Brain microvascular endothelial cell (primary cell): Measurements from ENCODE around the gene XPOT.

Source experiments
- DNase-seq: peaks from one replicate; pipeline ENCODE4 v3.0.0-alpha.2; 2020
- H3K27ac ChIP-seq: fragments of 250-450 bp; sonication (Bioruptor Pico); 2 replicates; pipeline ENCODE4 v1.5.1; 2020; ENCODE audit warnings: mild to moderate bottlenecking, moderate library complexity
- H3K27me3 ChIP-seq: fragments of 250-450 bp; sonication (Bioruptor Pico); replicated peaks from 2 replicates; pipeline ENCODE4 v1.5.1; 2020; ENCODE audit warnings: mild to moderate bottlenecking
- H3K36me3 ChIP-seq: fragments of 250-450 bp; sonication (Bioruptor Pico); replicated peaks from 2 replicates; pipeline ENCODE4 v1.5.1; 2020; ENCODE audit warnings: mild to moderate bottlenecking
- H3K4me3 ChIP-seq: 2 replicates; pipeline ENCODE4 v1.5.1; 2011; ENCODE audit warnings: low read depth, mild to moderate bottlenecking, control low read depth, low read length, moderate library complexity
- CTCF ChIP-seq: IDR thresholded peaks from 2 replicates; pipeline ENCODE4 v1.5.1; 2011; ENCODE audit warnings: low read depth, mild to moderate bottlenecking, moderate library complexity, low read length, control low read depth, inconsistent platforms; ENCODE audit errors: missing control alignments
- in situ Hi-C: cut with HindIII; loops from 2 replicates; pipeline ENCODE4 v1.10.0; 2017; ENCODE audit warnings: low sequenced_read_pairs, low pct_ligation_motif_present

Gene XPOT

GRCh38 chr12:64450057-64450640 is 46.0 kb downstream of the XPOT start:
- no peak for TF ChIP-seq CTCF
- Histone ChIP-seq H3K4me3 (no peak overlapping the region), H3K27me3 (no peaks in the 10 kb centered on the region), H3K36me3 (peaks cover 33% of the 10 kb centered on the region), H3K27ac (no peak overlapping the region)
- no peak for DNase-seq
- in situ Hi-C loops = no loop called here

- Histone ChIP-seq H3K4me3 (peak overlapping the region; percentile 90), H3K27ac (no peak overlapping the region), H3K27me3 (no peaks in the 10 kb centered on the region), H3K36me3 (peaks cover 26% of the 10 kb centered on the region)
- DNase-seq = peak; percentile 13
- no peak for TF ChIP-seq CTCF
- in situ Hi-C loops = no loop called here
These were observed 46.7 kb downstream of the XPOT start for GRCh38 chr12:64450711-64451486.

- peak within 1 kb of the TSS; percentile 90 for H3K4me3 ChIP-seq
- no peak for TF ChIP-seq CTCF
- H3K36me3 ChIP-seq = peaks cover 19% of the 10 kb centered on the region
- H3K27ac ChIP-seq = peak within 1 kb of the TSS; percentile 85
- no peaks in the 10 kb centered on the region for H3K27me3 ChIP-seq
- in situ Hi-C loops = no loop called here
- peak; percentile 83 for DNase-seq
These were observed 47.7 kb downstream of the XPOT start, which contains the start of gene TBK1 for GRCh38 chr12:64451687-64452558. TBK1 (plus strand) TSS chr12:64452120; CDS start chr12:64455871, 3,751 bp downstream.

- Histone ChIP-seq H3K27ac (peak overlapping the region; percentile 85), H3K4me3 (peak overlapping the region; percentile 90), H3K36me3 (peaks cover 16% of the 10 kb centered on the region), H3K27me3 (no peaks in the 10 kb centered on the region)
- in situ Hi-C loops = no loop called here
- peak; percentile 73 for DNase-seq
- TF ChIP-seq CTCF = no peak
These were observed 48.6 kb downstream of the XPOT start for GRCh38 chr12:64452559-64453329.

GRCh38 chr12:64455506-64455905 is 51.3 kb downstream of the XPOT start:
- peaks cover 13% of the 10 kb centered on the region for H3K36me3 ChIP-seq
- in situ Hi-C loops = no loop called here
- no peaks in the 10 kb centered on the region for H3K27me3 ChIP-seq
- DNase-seq = no peak
- no peak for TF ChIP-seq CTCF
- H3K27ac ChIP-seq = no peak overlapping the region
- H3K4me3 ChIP-seq = no peak overlapping the region
